Large intestine (tissue), 3 donors: Measurements from ENCODE around the gene TCEAL1. TPM values are rescaled to one million over a fixed set of nuclear protein-coding genes. Genes with fewer than 3 reads are reported as not detected.

Experiments
- DNase-seq, 2 donors: peaks; one replicate each; pipeline versions ENCODE4 v3.0.0 to v3.0.0-alpha.2; 2013
- H3K27ac ChIP-seq: one replicate; pipeline ENCODE4 v1.5.1; 2013; ENCODE audit warnings: low read length
- H3K27me3 ChIP-seq: 2 replicates; pipeline ENCODE4 v1.6.1; 2013; ENCODE audit warnings: low read length; ENCODE audit not compliant: control insufficient read depth, insufficient read depth
- H3K36me3 ChIP-seq: 2 replicates; pipeline ENCODE4 v1.6.1; 2013; ENCODE audit warnings: low read length; ENCODE audit not compliant: control insufficient read depth, insufficient read depth
- H3K4me1 ChIP-seq: one replicate; pipeline ENCODE4 v1.6.1; 2013; ENCODE audit warnings: low read length; ENCODE audit not compliant: control insufficient read depth, insufficient read depth
- H3K4me3 ChIP-seq: one replicate; pipeline ENCODE4 v1.5.1; 2013; ENCODE audit warnings: low read length
- H3K9me3 ChIP-seq: one replicate; pipeline ENCODE4 v1.6.1; 2013; ENCODE audit warnings: mild to moderate bottlenecking, low read depth, low read length, moderate library complexity; ENCODE audit not compliant: control insufficient read depth
- WGBS: methylation state at CpG from one replicate; pipeline ENCODE4 v1.1.5; 2013; ENCODE audit warnings: low lambda C conversion rate; ENCODE audit not compliant: insufficient coverage; 5-methylcytosine and 5-hydroxymethylcytosine counted together
- polyA plus RNA-seq: library from polyadenylated mRNA; unstranded; fragments of 120-200 nt; gene quantifications from one replicate; pipeline ENCODE4 v1.2.1, GENCODE V29; 2013

Gene TCEAL1
- polyA plus RNA-seq, 1 donor = 31.0 TPM

GRCh38 chrX:103608306-103608963 is 20.3 kb upstream of the TCEAL1 start:
- H3K27ac ChIP-seq = peak overlapping the region; percentile 45
- no peaks in the 10 kb centered on the region for H3K9me3 ChIP-seq
- peak in 1 of 2 donors; percentile 10 for DNase-seq
- peaks cover 2% of the 10 kb centered on the region for H3K4me1 ChIP-seq
- no peaks in the 10 kb centered on the region for H3K27me3 ChIP-seq
- no CpG with 5 or more reads among the region's 21 CpGs for WGBS
- peaks cover 5% of the 10 kb centered on the region for H3K36me3 ChIP-seq
- peak overlapping the region; percentile 71 for H3K4me3 ChIP-seq

GRCh38 chrX:103610282-103610681 is 18.5 kb upstream of the TCEAL1 start:
- peaks cover 2% of the 10 kb centered on the region for H3K4me1 ChIP-seq
- no CpG with 5 or more reads among the region's 1 CpG for WGBS
- DNase-seq = no peak
- no peaks in the 10 kb centered on the region for H3K36me3 ChIP-seq
- H3K27me3 ChIP-seq = no peaks in the 10 kb centered on the region
- H3K4me3 ChIP-seq = no peak overlapping the region
- H3K27ac ChIP-seq = no peak overlapping the region
- H3K9me3 ChIP-seq = no peaks in the 10 kb centered on the region

GRCh38 chrX:103613362-103613890 is 15.3 kb upstream of the TCEAL1 start:
- WGBS = no CpG with 5 or more reads among the region's 1 CpG

GRCh38 chrX:103614999-103615398 is 13.8 kb upstream of the TCEAL1 start:
- Histone ChIP-seq H3K4me3 (no peak overlapping the region), H3K27me3 (no peaks in the 10 kb centered on the region), H3K9me3 (no peaks in the 10 kb centered on the region), H3K4me1 (no peaks in the 10 kb centered on the region), H3K36me3 (no peaks in the 10 kb centered on the region), H3K27ac (no peak overlapping the region)
- DNase-seq = no peak
- WGBS = no CpG with 5 or more reads among the region's 1 CpG

More at GRCh38 chrX:103613362-103613890, 15.3 kb upstream of the TCEAL1 start:
- DNase-seq = no peak
- no peaks in the 10 kb centered on the region for H3K4me1 ChIP-seq
- no peaks in the 10 kb centered on the region for H3K9me3 ChIP-seq
- no peaks in the 10 kb centered on the region for H3K36me3 ChIP-seq
- no peak overlapping the region for H3K4me3 ChIP-seq
- H3K27ac ChIP-seq = no peak overlapping the region
- H3K27me3 ChIP-seq = no peaks in the 10 kb centered on the region

GRCh38 chrX:103615781-103616371 is 12.9 kb upstream of the TCEAL1 start:
- no peak for DNase-seq
- Histone ChIP-seq H3K4me3 (no peak overlapping the region), H3K9me3 (no peaks in the 10 kb centered on the region), H3K27me3 (no peaks in the 10 kb centered on the region), H3K4me1 (no peaks in the 10 kb centered on the region), H3K36me3 (no peaks in the 10 kb centered on the region), H3K27ac (no peak overlapping the region)

- Histone ChIP-seq H3K36me3 (no peaks in the 10 kb centered on the region), H3K4me3 (no peak overlapping the region), H3K9me3 (no peaks in the 10 kb centered on the region), H3K27ac (no peak overlapping the region), H3K4me1 (no peaks in the 10 kb centered on the region), H3K27me3 (no peaks in the 10 kb centered on the region)
- no CpG with 5 or more reads among the region's 1 CpG for WGBS
- no peak for DNase-seq
Observed at GRCh38 chrX:103616676-103617186, 12.0 kb upstream of the TCEAL1 start.

- peaks cover 6% of the 10 kb centered on the region for H3K4me1 ChIP-seq
- no peak for DNase-seq
- no peak overlapping the region for H3K4me3 ChIP-seq
- H3K27ac ChIP-seq = no peak overlapping the region
- H3K36me3 ChIP-seq = no peaks in the 10 kb centered on the region
- no peaks in the 10 kb centered on the region for H3K27me3 ChIP-seq
- H3K9me3 ChIP-seq = no peaks in the 10 kb centered on the region
- WGBS = no CpG with 5 or more reads among the region's 4 CpGs
Observed at GRCh38 chrX:103624111-103624510, 4.7 kb upstream of the TCEAL1 start.

GRCh38 chrX:103626855-103627254 is 1.9 kb upstream of the TCEAL1 start:
- peaks cover 6% of the 10 kb centered on the region for H3K4me1 ChIP-seq
- no peak overlapping the region for H3K27ac ChIP-seq
- no peaks in the 10 kb centered on the region for H3K9me3 ChIP-seq
- H3K36me3 ChIP-seq = no peaks in the 10 kb centered on the region
- H3K4me3 ChIP-seq = no peak overlapping the region
- no peaks in the 10 kb centered on the region for H3K27me3 ChIP-seq
- DNase-seq = no peak

GRCh38 chrX:103629318-103630170 is 769 bp downstream of the TCEAL1 start:
- peaks cover 6% of the 10 kb centered on the region for H3K4me1 ChIP-seq
- WGBS = no CpG with 5 or more reads among the region's 49 CpGs
- H3K36me3 ChIP-seq = no peaks in the 10 kb centered on the region
- no peaks in the 10 kb centered on the region for H3K9me3 ChIP-seq
- peak overlapping the region; percentile 98 for H3K27ac ChIP-seq
- H3K4me3 ChIP-seq = peak overlapping the region; percentile 84
- DNase-seq = peak; percentile 65 to 82
- H3K27me3 ChIP-seq = no peaks in the 10 kb centered on the region

- no peak for DNase-seq
- no peaks in the 10 kb centered on the region for H3K36me3 ChIP-seq
- peak overlapping the region; percentile 98 for H3K27ac ChIP-seq
- H3K9me3 ChIP-seq = no peaks in the 10 kb centered on the region
- WGBS = no CpG with 5 or more reads among the region's 6 CpGs
- peak overlapping the region; percentile 84 for H3K4me3 ChIP-seq
- no peaks in the 10 kb centered on the region for H3K27me3 ChIP-seq
- peaks cover 5% of the 10 kb centered on the region for H3K4me1 ChIP-seq
Observed at GRCh38 chrX:103630171-103630511, 1.4 kb downstream of the TCEAL1 start.
